NCI-H2107 (cell line): ENCODE data around the gene ARSB.
A peak's percentile ranks its signal among the peaks of the same experiment; 100 is the strongest.
"Not testable (repeated sequence)": the region's sequence is repeated elsewhere in the genome, so short reads cannot be mapped to it uniquely, and the experiment has no call there.

ENCODE experiments used
- DNase-seq: peaks from one replicate; lab custom pipeline; 2025; lab: John Stamatoyannopoulos, UW

Gene ARSB

GRCh38 chr5:78993165-78993564 lies 8.1 kb upstream of the ARSB start:
- no peak for DNase-seq

DNA sequence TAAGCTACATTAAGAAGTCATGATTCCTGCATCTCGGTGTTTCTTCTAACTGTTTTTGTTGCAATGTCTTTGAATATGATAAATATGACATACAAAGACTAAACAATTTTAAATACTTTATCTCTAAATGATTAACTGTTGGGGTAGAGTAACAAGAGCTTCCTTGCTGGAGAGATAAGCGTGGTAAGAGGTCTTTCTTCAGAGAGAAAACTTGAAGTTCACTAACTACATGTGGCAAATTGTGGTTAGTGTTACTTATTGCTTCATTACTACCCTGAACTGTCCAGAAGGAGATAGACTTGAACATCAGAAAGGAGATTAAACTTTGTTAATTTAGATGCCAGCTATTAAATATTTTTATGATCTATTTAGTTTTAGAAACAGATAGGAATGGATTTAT lies 7.0 kb upstream of the ARSB start:
- DNase-seq: no peak

DNA sequence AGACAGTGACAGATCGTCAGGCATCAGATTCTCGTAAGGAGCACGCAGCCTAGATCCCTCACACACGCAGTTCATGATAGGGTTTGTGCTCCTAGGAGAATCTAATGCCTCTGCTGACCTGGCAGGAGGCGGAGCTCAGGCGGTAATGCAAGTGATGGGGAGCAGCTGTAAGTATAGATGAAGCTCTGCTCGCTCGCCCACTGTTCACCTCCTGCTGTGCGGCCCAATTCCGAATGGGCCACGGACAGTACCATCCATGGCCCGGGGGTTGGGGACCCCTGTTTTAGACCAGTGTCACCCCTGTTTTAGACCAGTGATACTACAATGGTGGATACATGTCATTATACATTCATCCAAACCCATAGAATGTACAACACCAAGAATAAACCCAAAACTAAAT lies 4.0 kb upstream of the ARSB start:
- no peak for DNase-seq

DNA sequence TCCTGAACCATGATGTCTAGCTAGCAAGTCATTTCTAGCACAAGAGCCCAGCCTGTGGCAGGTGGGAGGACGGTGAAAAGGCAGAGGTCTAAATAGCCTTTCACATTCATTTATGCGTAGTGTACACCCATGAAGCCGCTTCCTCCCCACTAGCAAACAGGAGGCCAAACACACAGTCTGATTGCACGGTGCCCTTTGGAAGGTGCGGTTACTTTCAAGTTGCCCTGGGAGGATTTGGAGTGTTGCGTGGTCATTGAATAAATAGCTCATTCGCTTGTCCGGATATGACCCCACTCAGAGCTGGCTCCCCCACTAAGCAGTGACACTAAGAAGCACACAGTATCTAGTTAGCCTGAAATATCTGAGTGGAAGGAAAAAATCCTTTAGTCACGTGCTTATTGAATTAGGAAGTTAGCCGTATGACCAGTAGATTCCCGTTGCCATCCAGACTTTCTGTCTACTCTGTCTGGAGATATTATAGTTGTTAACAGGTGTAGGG lies 664 bp upstream of the ARSB start:
- DNase-seq: no peak

GRCh38 chr5:78984439-78985115 lies 533 bp downstream of the ARSB start:
- peak; percentile 59 for DNase-seq

GRCh38 chr5:78983601-78984438 lies 1.3 kb downstream of the ARSB start:
- no peak for DNase-seq

DNA sequence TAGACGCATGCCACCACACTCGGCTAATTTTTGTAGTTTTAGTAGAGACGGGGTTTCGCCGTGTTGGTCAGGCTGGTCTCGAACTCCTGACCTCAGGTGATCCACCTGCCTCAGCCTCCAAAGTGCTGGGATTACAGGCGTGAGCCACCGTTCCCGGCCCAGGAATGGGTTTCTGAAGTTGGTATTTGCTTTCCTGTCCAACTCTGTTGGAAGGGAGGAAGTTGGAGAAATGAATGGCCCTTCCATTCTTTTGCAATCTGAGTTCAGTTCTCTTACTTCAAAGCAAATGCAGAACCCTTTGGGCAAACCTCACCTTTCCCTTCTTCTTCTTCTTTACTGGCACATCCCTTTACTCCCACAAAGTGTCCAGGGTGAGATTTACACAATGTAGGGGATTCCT lies 1.9 kb downstream of the ARSB start:
- not testable (repeated sequence) for DNase-seq

DNA sequence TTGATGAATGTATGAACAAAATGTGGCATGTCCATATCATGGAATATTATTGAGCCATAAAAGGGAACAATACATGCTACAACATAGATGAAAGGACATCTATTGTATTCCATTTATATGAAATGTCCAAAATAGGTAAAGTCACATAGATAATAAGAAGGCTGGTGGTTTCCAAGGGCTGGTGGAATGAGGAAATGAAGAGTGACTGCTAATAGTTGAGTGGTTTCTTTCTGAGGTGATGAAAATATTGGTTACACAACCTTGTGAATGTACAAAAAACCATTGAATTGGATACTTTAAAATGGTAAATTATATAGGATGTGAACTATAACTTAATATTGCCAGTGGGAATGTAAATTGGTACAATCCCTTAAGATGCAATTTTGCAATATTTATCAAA lies 5.2 kb downstream of the ARSB start:
- no peak for DNase-seq

DNA sequence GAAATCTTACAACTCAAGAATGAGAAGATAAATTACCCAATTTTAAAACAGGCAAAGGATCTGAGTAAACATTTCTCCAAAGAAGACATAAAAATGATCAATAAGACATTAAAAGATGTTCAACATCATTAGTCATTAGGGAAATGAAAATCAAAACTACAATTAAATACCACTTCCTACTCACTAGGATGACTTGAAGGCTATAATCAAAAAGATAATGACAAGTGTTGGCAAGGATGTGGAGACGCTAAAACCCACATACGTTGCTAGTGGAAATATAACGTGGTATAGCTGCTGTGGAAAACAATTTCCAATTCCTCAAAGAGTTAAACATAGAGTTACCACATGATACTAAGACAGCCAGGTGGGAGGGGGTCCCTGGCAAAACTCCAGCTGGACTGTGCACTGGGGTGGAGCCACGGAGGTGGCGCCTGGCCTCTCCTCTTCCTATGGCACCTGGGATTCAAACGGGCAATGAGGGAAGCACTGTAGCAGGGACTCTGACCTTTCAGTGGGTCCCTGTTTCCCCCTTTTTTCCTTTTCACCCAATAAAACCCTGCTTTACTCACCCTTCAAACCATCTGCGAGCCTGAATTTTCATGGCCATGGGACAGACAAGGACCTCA lies 5.9 kb downstream of the ARSB start:
- DNase-seq: no peak

GRCh38 chr5:78975035-78975434 lies 10.1 kb downstream of the ARSB start:
- DNase-seq: no peak

DNA sequence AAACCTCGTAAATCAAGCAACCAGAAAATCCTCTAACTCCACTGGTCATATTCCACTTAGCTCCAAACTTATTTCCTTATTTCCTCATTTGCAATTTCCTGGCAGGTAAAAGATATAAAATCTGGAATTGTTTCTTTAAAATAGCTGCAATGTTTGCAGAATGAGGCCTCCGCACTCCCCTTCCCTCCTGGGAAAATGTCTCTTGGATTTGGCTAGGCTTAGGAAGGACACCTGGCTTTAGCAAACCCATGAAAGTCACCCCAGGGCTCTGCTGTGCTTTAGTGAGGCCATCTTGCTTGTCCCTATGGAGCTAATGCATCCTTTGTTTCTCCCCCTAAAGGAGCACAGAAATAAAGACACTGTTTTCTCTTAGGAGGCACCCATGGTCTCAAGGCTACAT lies 10.5 kb downstream of the ARSB start:
- DNase-seq: no peak

GRCh38 chr5:78974011-78974410 lies 11.1 kb downstream of the ARSB start:
- DNase-seq: no peak

- no peak for DNase-seq
These were observed 12.3 kb downstream of the ARSB start for GRCh38 chr5:78972654-78973428.

DNA sequence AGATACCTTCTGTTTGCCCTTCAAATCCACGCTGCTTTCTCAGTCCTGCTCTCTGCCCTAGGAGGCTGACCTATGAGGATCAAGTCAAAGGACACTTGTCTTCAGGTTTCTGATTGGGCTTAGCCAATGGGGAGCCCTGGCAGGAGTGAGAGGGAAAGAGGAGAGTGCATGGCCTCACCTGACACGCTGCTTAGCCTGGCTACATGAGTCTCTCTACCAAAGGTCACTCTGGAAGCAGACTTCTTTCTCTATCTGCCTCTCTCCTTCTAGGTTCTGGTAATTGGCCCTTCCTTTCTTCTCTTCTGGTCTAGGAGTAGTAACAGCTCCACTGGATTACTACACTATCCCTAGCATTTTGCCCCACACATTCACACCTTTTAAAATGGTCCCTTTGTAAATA lies 13.1 kb downstream of the ARSB start:
- no peak for DNase-seq

- no peak for DNase-seq
These were observed 16.3 kb downstream of the ARSB start for GRCh38 chr5:78968781-78969180.

GRCh38 chr5:78964889-78965288 lies 20.2 kb downstream of the ARSB start:
- DNase-seq: peak; percentile 37

- DNase-seq: no peak
These were observed 23.4 kb downstream of the ARSB start for GRCh38 chr5:78961743-78962142.

GRCh38 chr5:78959767-78960166 lies 25.3 kb downstream of the ARSB start:
- no peak for DNase-seq

- DNase-seq: no peak
These were observed 26.3 kb downstream of the ARSB start for GRCh38 chr5:78958672-78959445.

DNA sequence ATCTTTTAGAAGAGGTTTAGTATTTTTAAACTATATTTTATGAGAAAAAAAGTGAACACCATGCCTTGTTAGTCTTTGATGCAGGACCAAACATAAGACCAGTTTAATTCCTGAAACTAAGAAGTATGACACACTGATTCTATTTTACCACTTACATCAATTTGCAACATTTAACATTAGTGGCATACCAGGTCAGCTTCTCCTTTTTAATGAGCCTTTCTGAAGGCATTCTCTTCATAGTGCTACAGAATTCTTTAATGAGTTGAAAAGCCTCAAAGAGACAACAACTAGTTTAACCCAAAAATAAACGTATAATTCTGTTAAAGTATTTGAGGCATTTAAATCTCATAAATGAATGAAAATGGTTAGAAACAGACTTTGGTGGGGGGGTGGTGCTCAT lies 28.2 kb downstream of the ARSB start:
- no peak for DNase-seq

GRCh38 chr5:78953092-78953800 lies 31.9 kb downstream of the ARSB start:
- no peak for DNase-seq
